ENCODE data around the gene ARL4C.

Gene ARL4C

GRCh38 chr2:234448506-234449184 is 48.2 kb downstream of the ARL4C start:
- Histone ChIP-seq H3K4me3 (ENCODE audit: low read depth, low read length) (no peak overlapping the region), H3K4me1 (ENCODE audit: control insufficient read depth, insufficient read depth, low read length) (0 out of 2 replicates have a peak, but pooled peaks cover 2% of the 10 kb centered on the region), H3K27ac (ENCODE audit: extremely low read depth, low read depth, low read length) (no peak overlapping the region), H3K36me3 (ENCODE audit: control insufficient read depth in 2 of 2, insufficient read depth in 1 of 2, low read length in 2 of 2) (no peaks in the 10 kb centered on the region), H3K9me3 (ENCODE audit: control insufficient read depth, insufficient read depth, low read depth, low read length) (no peaks in the 10 kb centered on the region)
- ChIA-PET CTCF (no interaction called here), POLR2A (interaction anchor here (0.7 kb wide), 1 partner anchor 29 kb away, joined by 3 read pairs; no protein-coding TSS in a partner anchor)
- TF ChIP-seq GLI4 (tag by site-specific recombination; IDR thresholded peaks at IDR 0.05), result no peak
- no peak for TF ChIP-seq ZNF140 (tag by site-specific recombination; IDR thresholded peaks at IDR 0.05)
- no peak for TF ChIP-seq SCRT1 (tag by site-specific recombination; IDR thresholded peaks at IDR 0.05; ENCODE audit: borderline replicate concordance)
- TF ChIP-seq ZSCAN16 (tag by site-specific recombination; IDR thresholded peaks at IDR 0.05), result no peak
- no peak for TF ChIP-seq PATZ1 (tag by site-specific recombination; IDR thresholded peaks at IDR 0.05)
- TF ChIP-seq ZNF510 (tag by site-specific recombination; IDR thresholded peaks at IDR 0.05; ENCODE audit: insufficient replicate concordance), result no peak
- no peak for TF ChIP-seq ZBTB1 (tag by site-specific recombination; IDR thresholded peaks at IDR 0.05)
- TF ChIP-seq ZNF114 (tag by site-specific recombination; IDR thresholded peaks at IDR 0.05), result no peak
- no peak for TF ChIP-seq REPIN1 (tag by site-specific recombination; IDR thresholded peaks at IDR 0.05; ENCODE audit: low read depth)
- TF ChIP-seq ZNF324 (tag by site-specific recombination; IDR thresholded peaks at IDR 0.05), result no peak
- TF ChIP-seq ZBTB17 (tag by site-specific recombination; IDR thresholded peaks at IDR 0.05), result no peak
- no peak for TF ChIP-seq ZBTB49 (tag by site-specific recombination; IDR thresholded peaks at IDR 0.05; ENCODE audit: low read depth)
- TF ChIP-seq ZNF19 (tag by site-specific recombination; IDR thresholded peaks at IDR 0.05; ENCODE audit: low read depth), result no peak
- no peak for TF ChIP-seq ZNF837 (tag by site-specific recombination; IDR thresholded peaks at IDR 0.05)
- no peak for TF ChIP-seq ZNF175 (tag by site-specific recombination; IDR thresholded peaks at IDR 0.05)
- no peak for TF ChIP-seq ZBTB21 (tag by site-specific recombination; IDR thresholded peaks at IDR 0.05)
- no peak for TF ChIP-seq ZNF677 (tag by site-specific recombination; IDR thresholded peaks at IDR 0.05)
- no peak for TF ChIP-seq ZNF366 (tag by site-specific recombination; conservative IDR thresholded peaks at IDR 0.05)

- no peak overlapping the region for H3K27ac ChIP-seq (ENCODE audit: extremely low read depth, low read depth, low read length)
- 0 out of 2 replicates have a peak, but pooled peaks cover 2% of the 10 kb centered on the region for H3K4me1 ChIP-seq (ENCODE audit: control insufficient read depth, insufficient read depth, low read length)
- CTCF ChIA-PET, result no interaction called here
- TF ChIP-seq ZSCAN30 (tag by site-specific recombination; IDR thresholded peaks at IDR 0.05) (no peak), SP3 (tag by site-specific recombination; IDR thresholded peaks at IDR 0.05) (no peak), KLF16 (tag by site-specific recombination; IDR thresholded peaks at IDR 0.05) (no peak), ZNF202 (tag by site-specific recombination; IDR thresholded peaks at IDR 0.05; ENCODE audit: borderline replicate concordance) (no peak), ZNF629 (tag by site-specific recombination; IDR thresholded peaks at IDR 0.05) (no peak), ZNF248 (tag by site-specific recombination; IDR thresholded peaks at IDR 0.05) (no peak), ZNF76 (tag by site-specific recombination; IDR thresholded peaks at IDR 0.05; ENCODE audit: borderline replicate concordance, low read depth) (no peak), ZNF639 (tag by site-specific recombination; IDR thresholded peaks at IDR 0.05) (no peak)
- H3K4me3 ChIP-seq (ENCODE audit: low read depth, low read length), result no peak overlapping the region
- POLR2A ChIA-PET, result no interaction called here
- H3K9me3 ChIP-seq (ENCODE audit: control insufficient read depth, insufficient read depth, low read depth, low read length), result no peaks in the 10 kb centered on the region
- no peaks in the 10 kb centered on the region for H3K36me3 ChIP-seq (ENCODE audit: control insufficient read depth in 2 of 2, insufficient read depth in 1 of 2, low read length in 2 of 2)
Observed at GRCh38 chr2:234447963-234448362, 48.9 kb downstream of the ARL4C start.
